ENCODE data around the gene DAAM1.

DNA sequence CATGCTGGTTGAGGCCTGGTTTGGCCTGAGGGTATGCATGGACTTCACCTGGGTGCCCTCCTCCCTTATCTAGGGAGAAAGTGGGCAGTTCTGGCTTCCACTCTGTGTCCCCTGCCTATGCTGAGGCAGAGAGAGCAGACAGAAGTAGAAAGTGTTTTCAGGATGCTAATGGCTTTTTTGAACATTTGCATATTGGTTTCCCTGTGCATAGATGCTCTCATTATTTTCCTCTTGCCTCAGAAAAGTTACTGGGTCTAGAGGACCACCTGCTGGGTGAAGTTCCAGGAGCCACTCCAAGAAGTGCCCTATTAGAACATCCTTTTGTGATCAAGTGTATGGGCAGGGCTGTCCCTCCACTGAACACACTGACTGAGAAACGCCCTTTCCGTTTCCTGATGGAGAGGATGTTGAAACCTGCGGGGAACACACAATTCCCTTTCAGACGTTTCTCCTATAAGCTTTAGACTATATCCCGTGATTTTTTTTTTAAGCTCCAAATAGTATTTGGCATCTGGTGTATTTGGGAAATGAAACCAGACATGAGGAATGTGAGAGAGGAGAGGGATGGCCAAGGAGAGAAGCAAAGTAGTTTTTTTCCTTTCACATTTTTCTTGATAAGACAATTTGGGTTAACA, 66.6 kb downstream of the DAAM1 start:
- TF ChIP-seq, protein P1, sequence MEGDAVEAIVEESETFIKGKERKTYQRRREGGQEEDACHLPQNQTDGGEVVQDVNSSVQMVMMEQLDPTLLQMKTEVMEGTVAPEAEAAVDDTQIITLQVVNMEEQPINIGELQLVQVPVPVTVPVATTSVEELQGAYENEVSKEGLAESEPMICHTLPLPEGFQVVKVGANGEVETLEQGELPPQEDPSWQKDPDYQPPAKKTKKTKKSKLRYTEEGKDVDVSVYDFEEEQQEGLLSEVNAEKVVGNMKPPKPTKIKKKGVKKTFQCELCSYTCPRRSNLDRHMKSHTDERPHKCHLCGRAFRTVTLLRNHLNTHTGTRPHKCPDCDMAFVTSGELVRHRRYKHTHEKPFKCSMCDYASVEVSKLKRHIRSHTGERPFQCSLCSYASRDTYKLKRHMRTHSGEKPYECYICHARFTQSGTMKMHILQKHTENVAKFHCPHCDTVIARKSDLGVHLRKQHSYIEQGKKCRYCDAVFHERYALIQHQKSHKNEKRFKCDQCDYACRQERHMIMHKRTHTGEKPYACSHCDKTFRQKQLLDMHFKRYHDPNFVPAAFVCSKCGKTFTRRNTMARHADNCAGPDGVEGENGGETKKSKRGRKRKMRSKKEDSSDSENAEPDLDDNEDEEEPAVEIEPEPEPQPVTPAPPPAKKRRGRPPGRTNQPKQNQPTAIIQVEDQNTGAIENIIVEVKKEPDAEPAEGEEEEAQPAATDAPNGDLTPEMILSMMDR (IDR thresholded peaks at IDR 0.05), result no peak
- TF ChIP-seq JUND (IDR thresholded peaks at IDR 0.05), result no peak; the same call in 1 of the 2 replicates
- no peak for TF ChIP-seq FOSL2 (IDR thresholded peaks at IDR 0.05; ENCODE audit: borderline replicate concordance, low read depth)
- no peak for TF ChIP-seq YY1 (IDR thresholded peaks at IDR 0.05; ENCODE audit: low read depth)
- no peak for TF ChIP-seq POLR2AphosphoS5 (IDR thresholded peaks at IDR 0.05; ENCODE audit: low read depth, low read length)
- TF ChIP-seq RCOR1 (IDR thresholded peaks at IDR 0.05; ENCODE audit: low read length), result no peak
- TF ChIP-seq SMC3 (IDR thresholded peaks at IDR 0.05; ENCODE audit: low read depth, low read length), result no peak
- no peak for TF ChIP-seq NRF1 (IDR thresholded peaks at IDR 0.05; ENCODE audit: low read depth, low read length)
- TF ChIP-seq TEAD4 (IDR thresholded peaks at IDR 0.05; ENCODE audit: borderline replicate concordance, insufficient read depth), result no peak
- no peak for TF ChIP-seq CHD2 (IDR thresholded peaks at IDR 0.05; ENCODE audit: low read length, partially characterized antibody)
